22Rv1 (cell line): ENCODE data around the gene CANX.
"Not testable (repeated sequence)": the region's sequence is repeated elsewhere in the genome, so short reads cannot be mapped to it uniquely, and the experiment has no call there.

Experiments
- H3K27ac ChIP-seq: fragments of 450-650 bp; 2 replicates; pipeline ENCODE4 v1.5.1; 2017
- ZFX ChIP-seq: fragments of 450-650 bp; IDR thresholded peaks from 2 replicates; pipeline ENCODE4 v1.6.1; 2017; ENCODE audit warnings: antibody characterized with exemption, borderline replicate concordance
- TF ChIP-seq, protein P1 (sequence below): fragments of 450-650 bp; IDR thresholded peaks from 2 replicates; pipeline ENCODE4 v1.5.1; 2017; ENCODE audit warnings: mild to moderate bottlenecking

The CANX gene

DNA sequence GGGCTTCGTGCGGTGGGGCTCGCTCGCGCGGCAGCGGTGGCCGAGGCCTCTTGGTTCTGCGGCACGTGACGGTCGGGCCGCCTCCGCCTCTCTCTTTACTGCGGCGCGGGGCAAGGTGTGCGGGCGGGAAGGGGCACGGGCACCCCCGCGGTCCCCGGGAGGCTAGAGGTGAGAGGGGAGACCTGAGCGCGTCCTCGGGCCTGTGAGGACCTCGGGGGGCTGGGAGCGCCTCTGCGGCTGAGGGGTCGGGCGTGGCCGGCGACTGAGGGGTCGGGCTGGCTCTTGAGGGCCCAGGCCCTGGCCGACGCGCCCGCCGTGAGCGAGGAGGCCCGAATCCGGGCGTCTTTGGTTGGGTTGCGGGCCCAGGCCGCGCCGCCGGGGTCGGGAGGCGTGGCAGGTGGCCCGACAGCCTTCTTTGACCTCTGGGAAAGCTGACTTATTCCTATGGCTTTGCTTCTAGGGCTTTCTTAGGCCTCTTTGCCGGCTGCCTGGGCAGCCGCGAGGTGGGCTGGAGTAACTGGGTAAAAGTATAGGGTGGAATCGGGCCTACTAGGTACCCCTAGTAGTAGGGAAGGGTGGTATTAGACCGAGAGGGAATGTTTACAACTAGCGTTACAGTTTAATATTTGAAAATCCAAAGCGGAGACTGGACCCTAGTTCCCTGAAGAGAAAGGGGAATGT, at the start of gene CANX:
CANX (plus strand) TSS at position 33 of the 681 bp plus-strand sequence. CDS start 6,715 bp downstream, outside the sequence.
- peak within 1 kb of the TSS; percentile 95 for H3K27ac ChIP-seq
- TF ChIP-seq, protein P1, sequence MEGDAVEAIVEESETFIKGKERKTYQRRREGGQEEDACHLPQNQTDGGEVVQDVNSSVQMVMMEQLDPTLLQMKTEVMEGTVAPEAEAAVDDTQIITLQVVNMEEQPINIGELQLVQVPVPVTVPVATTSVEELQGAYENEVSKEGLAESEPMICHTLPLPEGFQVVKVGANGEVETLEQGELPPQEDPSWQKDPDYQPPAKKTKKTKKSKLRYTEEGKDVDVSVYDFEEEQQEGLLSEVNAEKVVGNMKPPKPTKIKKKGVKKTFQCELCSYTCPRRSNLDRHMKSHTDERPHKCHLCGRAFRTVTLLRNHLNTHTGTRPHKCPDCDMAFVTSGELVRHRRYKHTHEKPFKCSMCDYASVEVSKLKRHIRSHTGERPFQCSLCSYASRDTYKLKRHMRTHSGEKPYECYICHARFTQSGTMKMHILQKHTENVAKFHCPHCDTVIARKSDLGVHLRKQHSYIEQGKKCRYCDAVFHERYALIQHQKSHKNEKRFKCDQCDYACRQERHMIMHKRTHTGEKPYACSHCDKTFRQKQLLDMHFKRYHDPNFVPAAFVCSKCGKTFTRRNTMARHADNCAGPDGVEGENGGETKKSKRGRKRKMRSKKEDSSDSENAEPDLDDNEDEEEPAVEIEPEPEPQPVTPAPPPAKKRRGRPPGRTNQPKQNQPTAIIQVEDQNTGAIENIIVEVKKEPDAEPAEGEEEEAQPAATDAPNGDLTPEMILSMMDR, result no peak
- no peak for TF ChIP-seq ZFX

GRCh38 chr5:179649166-179649703, 49.5 kb upstream of the CANX start:
- not testable (repeated sequence) for H3K27ac ChIP-seq

GRCh38 chr5:179650245-179650644, 48.5 kb upstream of the CANX start:
- not testable (repeated sequence) for H3K27ac ChIP-seq

- H3K27ac ChIP-seq, result not testable (repeated sequence)
Observed at GRCh38 chr5:179653135-179653534, 45.6 kb upstream of the CANX start.

DNA sequence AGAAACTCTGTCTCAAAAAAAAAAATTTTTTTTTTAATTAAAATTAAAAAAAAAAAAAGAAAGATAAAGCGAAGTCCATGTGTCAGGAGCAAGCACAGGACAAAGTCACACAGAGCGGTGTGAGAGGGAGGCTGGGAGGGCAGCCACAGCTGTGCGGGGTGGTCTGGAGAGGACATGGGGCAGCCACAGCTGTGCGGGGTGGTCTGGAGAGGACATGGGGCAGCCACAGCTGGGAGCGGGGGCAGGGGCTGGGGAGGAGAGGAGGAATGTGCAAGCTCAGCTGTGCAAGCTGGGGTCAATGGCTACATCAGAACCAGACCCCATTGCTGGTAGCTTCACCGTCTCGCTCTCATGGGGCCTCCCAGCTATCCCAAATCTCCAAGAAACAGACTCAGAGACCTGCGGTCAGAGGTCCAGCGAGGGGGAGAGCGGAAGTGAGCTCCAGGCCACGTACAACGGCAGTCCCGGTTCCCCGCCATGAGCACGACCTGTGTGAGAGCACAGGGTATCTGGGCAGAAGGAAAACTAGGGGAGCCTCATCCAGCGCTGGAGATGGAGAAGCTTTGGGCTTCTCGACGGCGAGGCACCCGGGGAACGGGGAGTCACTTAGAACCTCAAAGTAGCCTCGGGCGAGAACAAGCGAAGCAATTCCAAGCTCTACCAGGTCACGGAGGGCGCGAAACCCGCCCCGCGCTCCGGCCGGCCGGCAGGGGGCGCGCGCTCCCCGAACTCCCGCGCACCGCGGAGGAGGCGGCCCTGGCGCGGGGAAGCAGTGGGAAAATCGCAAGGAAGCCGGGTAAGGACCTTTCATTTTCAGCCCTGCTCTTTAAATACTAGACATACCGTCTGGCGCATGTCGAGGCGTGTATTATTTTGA, 41.2 kb upstream of the CANX start:
- not testable (repeated sequence) for H3K27ac ChIP-seq

GRCh38 chr5:179658179-179658856, 40.4 kb upstream of the CANX start:
- peak overlapping the region; percentile 68 for H3K27ac ChIP-seq

DNA sequence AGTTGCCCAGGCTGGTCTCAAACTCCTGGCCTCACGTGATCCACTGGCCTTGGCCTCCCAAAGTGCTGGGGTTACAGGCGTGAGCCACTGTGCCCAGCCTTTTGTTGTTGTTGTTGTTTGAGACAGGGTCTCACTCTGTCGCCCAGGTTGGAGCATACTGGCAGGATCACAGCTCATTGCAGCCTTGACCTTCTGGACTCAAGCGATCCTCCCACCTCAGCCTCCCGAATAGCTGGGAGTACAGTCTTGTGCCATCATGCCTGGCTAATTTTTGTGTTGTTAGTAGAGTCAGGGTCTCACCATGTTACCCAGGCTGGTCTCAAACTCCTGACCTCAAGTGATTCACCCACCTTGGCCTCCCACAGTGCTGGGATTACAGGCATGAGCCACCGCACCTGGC, 37.1 kb upstream of the CANX start:
- H3K27ac ChIP-seq, result not testable (repeated sequence)

GRCh38 chr5:179668391-179668790, 30.4 kb upstream of the CANX start:
- TF ChIP-seq, protein P1, result peak; percentile 87
- TF ChIP-seq ZFX, result no peak
- H3K27ac ChIP-seq, result no peak overlapping the region

GRCh38 chr5:179678223-179679013, 20.3 kb upstream of the CANX start:
- TF ChIP-seq, protein P1, result no peak
- TF ChIP-seq ZFX, result no peak
- peak overlapping the region; percentile 80 for H3K27ac ChIP-seq

DNA sequence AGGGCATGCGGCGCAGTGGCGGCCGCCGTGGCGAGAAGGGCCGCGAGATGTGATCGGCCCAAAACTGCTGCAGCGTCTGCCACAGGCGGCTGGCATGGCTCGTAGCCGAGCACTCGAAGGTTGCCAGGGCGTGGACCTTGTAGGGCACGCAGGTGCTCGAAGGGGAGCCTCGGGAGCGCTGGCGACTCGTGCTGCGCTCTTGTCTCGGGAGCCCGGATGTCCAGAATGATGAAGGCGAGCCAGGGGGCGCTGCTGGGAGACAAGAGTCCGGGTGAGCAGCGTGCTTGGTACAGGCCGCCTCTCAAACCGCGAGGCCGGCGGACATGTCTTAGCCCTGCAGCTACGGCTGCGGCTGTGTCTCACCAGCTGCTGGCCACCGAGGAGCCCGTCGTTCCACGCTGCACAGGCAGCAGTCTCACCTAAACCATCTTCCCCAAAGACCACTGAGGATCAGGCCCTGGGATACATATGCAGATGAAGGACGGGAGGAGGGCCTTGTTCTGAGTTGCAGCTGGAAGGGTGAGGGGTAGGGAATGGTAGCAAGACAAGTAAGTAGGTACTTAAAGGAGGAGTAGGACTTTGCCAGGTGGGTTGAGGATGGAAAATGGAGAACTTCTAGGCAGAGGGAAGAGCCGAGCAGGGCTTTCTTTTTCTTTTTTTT, 19.6 kb upstream of the CANX start:
- peak overlapping the region; percentile 80 for H3K27ac ChIP-seq
- TF ChIP-seq ZFX, result no peak
- TF ChIP-seq, protein P1, result peak; percentile 20
